Measurements from ENCODE around the gene CRNKL1. TPM values are rescaled to one million over a fixed set of nuclear protein-coding genes. Genes with fewer than 3 reads are reported as not detected.

CRNKL1 gene
- total RNA-seq, 1 experiment from 2014 or later: 20.4 TPM

- no peak overlapping the region for H3K4me3 ChIP-seq (replicated peaks in 1 of 2; ENCODE audit: low read depth in 1 of 2, low read length in 2 of 2)
- intact Hi-C loops (cut with micrococcal nuclease): no loop called here
- H3K27ac ChIP-seq (ENCODE audit: low read depth, low read length): no peak overlapping the region
- no peak overlapping the region for H3K4me2 ChIP-seq (ENCODE audit: low read length)
- TF ChIP-seq SP1 (IDR thresholded peaks at IDR 0.05; ENCODE audit: low read depth): no peak
- no peak for TF ChIP-seq FOSL1 (IDR thresholded peaks at IDR 0.05; ENCODE audit: low read depth)
- no peak for TF ChIP-seq ZNF274 (IDR thresholded peaks at IDR 0.05; ENCODE audit: low read depth, low read length)
- TF ChIP-seq ELF1 (IDR thresholded peaks at IDR 0.05; ENCODE audit: borderline replicate concordance, low read depth): no peak
- no peak for TF ChIP-seq MAX (IDR thresholded peaks at IDR 0.05)
- TF ChIP-seq CTCF (IDR thresholded peaks at IDR 0.05 in 2 of 3, conservative IDR thresholded peaks at IDR 0.05 in 1 of 3; ENCODE audit: borderline replicate concordance in 1 of 3, insufficient read depth in 1 of 3, low read depth in 2 of 3, low read length in 2 of 3): no peak
- TF ChIP-seq TCF7L2 (IDR thresholded peaks at IDR 0.05; ENCODE audit: borderline replicate concordance, extremely low read depth, insufficient read depth, insufficient read length): no peak
- no peak for TF ChIP-seq EZH2phosphoT487 (IDR thresholded peaks at IDR 0.05; ENCODE audit: borderline replicate concordance)
- TF ChIP-seq YY1 (IDR thresholded peaks at IDR 0.05; ENCODE audit: extremely low read depth, insufficient replicate concordance, low read depth, low read length): no peak
- no peak for TF ChIP-seq ZFX (IDR thresholded peaks at IDR 0.05)
- no peak for TF ChIP-seq RAD21 (IDR thresholded peaks at IDR 0.05; ENCODE audit: low read depth)
- TF ChIP-seq POLR2AphosphoS5 (IDR thresholded peaks at IDR 0.05; ENCODE audit: low read depth, low read length): no peak
- no peak for TF ChIP-seq CEBPB (IDR thresholded peaks at IDR 0.05; ENCODE audit: low read depth)
- TF ChIP-seq REST (IDR thresholded peaks at IDR 0.05; ENCODE audit: low read depth): no peak
- TF ChIP-seq EGR1 (IDR thresholded peaks at IDR 0.05; ENCODE audit: low read depth): no peak
- TF ChIP-seq SRF (IDR thresholded peaks at IDR 0.05; ENCODE audit: low read depth): no peak
- no peak for TF ChIP-seq CBX3 (IDR thresholded peaks at IDR 0.05; ENCODE audit: low read depth)
- no peak for TF ChIP-seq JUND (IDR thresholded peaks at IDR 0.05)
- TF ChIP-seq POLR2A (IDR thresholded peaks at IDR 0.05; ENCODE audit: borderline replicate concordance, extremely low read depth, insufficient read depth, insufficient read length): no peak
- CTCF ChIA-PET: no interaction called here
- no TSS peak for BruUV-seq (replicated peaks)
- no peaks in the 10 kb centered on the region for H3K9me3 ChIP-seq (ENCODE audit: control insufficient read depth in 1 of 2, insufficient read depth in 1 of 2, low read depth in 1 of 2, low read length in 2 of 2)
- peaks cover 8% of the 10 kb centered on the region; the same call in 1 of the 2 replicates for H4K20me1 ChIP-seq (ENCODE audit: insufficient read depth)
- H3K4me1 ChIP-seq (ENCODE audit: control insufficient read depth in 1 of 2, insufficient read depth in 2 of 2, low read length in 2 of 2): peaks cover 14 to 16% of the 10 kb centered on the region in 2 experiments
- ATAC-seq (no peak), DNase-seq (ENCODE audit: low read depth, low spot score) (no peak)
- no peaks in the 10 kb centered on the region for H3K27me3 ChIP-seq (ENCODE audit: insufficient read depth, low read length)
- H3K9ac ChIP-seq (ENCODE audit: low read length): no peak overlapping the region
- H2AFZ ChIP-seq (ENCODE audit: low read depth, low read length, poor library complexity, severe bottlenecking): no peak overlapping the region
- H3K9me2 ChIP-seq (ENCODE audit: insufficient read depth): no peaks in the 10 kb centered on the region
- peaks cover 8 to 22% of the 10 kb centered on the region in 2 experiments for H3K36me3 ChIP-seq (ENCODE audit: control insufficient read depth in 1 of 2, insufficient read depth in 2 of 2, low read length in 2 of 2)
- peaks cover 97% of the 10 kb centered on the region for H3K79me2 ChIP-seq (ENCODE audit: insufficient read depth, low read length)
- RAD21 ChIA-PET (ENCODE audit: low non-redundant PET in 1 of 2, low total read pairs in 2 of 2, uncharacterized antibody in 2 of 2, unreplicated experiment in 2 of 2): no interaction called here
- POLR2A ChIA-PET: no interaction called here
These were observed 30.4 kb downstream of the CRNKL1 start for GRCh38 chr20:20021835-20022234.
